GM18907 (cell line): ENCODE measurements around the gene MED23.
A peak's percentile ranks its signal among the peaks of the same experiment; 100 is the strongest.
"Not testable (repeated sequence)": the region's sequence is repeated elsewhere in the genome, so short reads cannot be mapped to it uniquely, and the experiment has no call there.

Experiments used
- ATAC-seq: cut with Tn5 transposase; IDR thresholded peaks from one replicate; pipeline ENCODE4 v1.9.1; 2021; ENCODE audit warnings: mild to moderate bottlenecking, moderate library complexity; ENCODE audit not compliant: unreplicated experiment

The MED23 gene

GRCh38 chr6:131574686-131575085 lies 53.4 kb downstream of the MED23 start:
- no peak for ATAC-seq

- ATAC-seq = no peak
Measured at GRCh38 chr6:131574133-131574532, 53.9 kb downstream of the MED23 start.

- ATAC-seq = no peak
Measured at GRCh38 chr6:131572686-131573415, 55.2 kb downstream of the MED23 start, which contains the start of gene ARG1. Gene ARG1, plus strand, starts transcription at chr6:131573226. Its CDS starts 57 bp downstream, at chr6:131573283.

GRCh38 chr6:131568726-131569125 lies 59.3 kb downstream of the MED23 start:
- ATAC-seq = no peak

- no peak for ATAC-seq
Measured at GRCh38 chr6:131565056-131565455, 63.0 kb downstream of the MED23 start.

- ATAC-seq = no peak
Measured at GRCh38 chr6:131561925-131562707, 65.9 kb downstream of the MED23 start.

GRCh38 chr6:131558922-131559321 lies 69.1 kb downstream of the MED23 start:
- ATAC-seq = no peak

- no peak for ATAC-seq
Measured at GRCh38 chr6:131555992-131556391, 72.0 kb downstream of the MED23 start.

- no peak for ATAC-seq
Measured at GRCh38 chr6:131552572-131552971, 75.5 kb downstream of the MED23 start.

- no peak for ATAC-seq
Measured at GRCh38 chr6:131551902-131552301, 76.1 kb downstream of the MED23 start.

GRCh38 chr6:131549811-131550210 lies 78.2 kb downstream of the MED23 start:
- ATAC-seq = no peak

- ATAC-seq = no peak
Measured at GRCh38 chr6:131548441-131548840, 79.6 kb downstream of the MED23 start.

- ATAC-seq = no peak
Measured at GRCh38 chr6:131547488-131547887, 80.6 kb downstream of the MED23 start.

GRCh38 chr6:131545317-131545716 lies 82.7 kb downstream of the MED23 start:
- ATAC-seq = no peak

GRCh38 chr6:131538615-131539014 lies 89.4 kb downstream of the MED23 start:
- ATAC-seq = not testable (repeated sequence)

GRCh38 chr6:131532580-131533039 lies 95.4 kb downstream of the MED23 start:
- ATAC-seq = peak; percentile 97

GRCh38 chr6:131531681-131532080 lies 96.4 kb downstream of the MED23 start:
- ATAC-seq = not testable (repeated sequence)

- not testable (repeated sequence) for ATAC-seq
Measured at GRCh38 chr6:131530936-131531335, 97.1 kb downstream of the MED23 start.

- no peak for ATAC-seq
Measured at GRCh38 chr6:131524695-131525336, 103.2 kb downstream of the MED23 start.

GRCh38 chr6:131523988-131524673 lies 103.9 kb downstream of the MED23 start:
- ATAC-seq = no peak
